Stomach (tissue), 9 donors: Measurements from ENCODE around the gene PEF1. TPM values are rescaled to one million over a fixed set of nuclear protein-coding genes. Genes with fewer than 3 reads are reported as not detected.

Experiments
- DNase-seq, 2 donors: peaks; one replicate each; pipeline versions ENCODE4 v3.0.0 to v3.0.0-alpha.2; 2013 to 2019
- H3K27ac ChIP-seq, 5 donors: fragments of 200-600 bp in 4 of 5; sonication (generic) in 4 of 5; one replicate each; pipeline ENCODE4 v1.5.1; 2013 to 2019; ENCODE audit warnings: mild to moderate bottlenecking in 1 of 5, moderate library complexity in 1 of 5
- H3K27me3 ChIP-seq, 3 donors: fragments of 200-600 bp; sonication (generic); one replicate each; pipeline ENCODE4 v1.5.1; 2017 to 2019; ENCODE audit warnings: mixed run types in 1 of 3
- H3K36me3 ChIP-seq, 4 donors: fragments of 200-600 bp; sonication (generic); 1 replicate in 3 of 4; 2 replicates in 1 of 4; pipeline ENCODE4 v1.5.1; 2016 to 2019
- H3K4me1 ChIP-seq, 4 donors: fragments of 200-600 bp; sonication (generic); one replicate each; pipeline ENCODE4 v1.5.1; 2016 to 2019
- H3K4me3 ChIP-seq, 4 donors: fragments of 200-600 bp; sonication (generic) in 3 of 4; one replicate each; pipeline ENCODE4 v1.5.1; 2016 to 2019; ENCODE audit warnings: mild to moderate bottlenecking in 1 of 4
- H3K9me3 ChIP-seq, 4 donors: fragments of 200-600 bp; sonication (generic); one replicate each; pipeline ENCODE4 v1.5.1; 2016 to 2019
- CTCF ChIP-seq, 7 experiments: fragments of 450-650 bp in 4 of 7; fragments of 200-600 bp in 3 of 7; sonication (generic) in 3 of 7; IDR thresholded peaks; one replicate each; pipeline ENCODE4 v1.5.1; 2016 to 2019; ENCODE audit warnings: antibody characterized with exemption in 7 of 7, control low read depth in 2 of 7, mild to moderate bottlenecking in 1 of 7
- EP300 ChIP-seq: sonication (generic); formaldehyde crosslinking; IDR thresholded peaks from one replicate; pipeline ENCODE4 v1.6.1; 2017; ENCODE audit warnings: antibody characterized with exemption
- POLR2A ChIP-seq, 4 donors: fragments of 450-650 bp; IDR thresholded peaks; one replicate each; pipeline ENCODE4 v1.6.1; 2016; ENCODE audit warnings: antibody characterized with exemption in 4 of 4, control low read depth in 2 of 4, mild to moderate bottlenecking in 1 of 4, moderate library complexity in 1 of 4
- POLR2AphosphoS5 ChIP-seq, 3 donors: sonication (generic); formaldehyde crosslinking; IDR thresholded peaks; one replicate each; pipeline ENCODE4 v1.6.1; 2016; ENCODE audit warnings: antibody characterized with exemption in 3 of 3
- WGBS, 5 donors: extraction: QIAGEN DNeasy Blood & Tissue Kit in 3 of 5; methylation state at CpG; one replicate each; pipeline versions ENCODE4 v1.1.5 to v1.1.7; 2013 to 2018; 5-methylcytosine and 5-hydroxymethylcytosine counted together
- intact Hi-C: fragments of 100-400 bp; cut with DNase I; formaldehyde crosslinking; loops from one replicate; pipeline ENCODE4 v1.15.1; 2023; ENCODE audit warnings: low total_unique reads
- polyA plus RNA-seq, 3 donors: library from polyadenylated mRNA; stranded (reverse); fragments of 200-250 nt; gene quantifications; one replicate each; pipeline ENCODE4 v1.2.3, GENCODE V29; 2013
- total RNA-seq, 5 donors: library from RNA; depleted of rRNA; stranded (reverse); fragments of >200 nt; gene quantifications; one replicate each; pipeline versions ENCODE4 v1.1.0 to v1.2.3, GENCODE V29; 2014 to 2016
- donor health status: healthy with polysubstance abuse.
- donor health status: Bipolar disorder and iron deficiency.
- donor health status: healthy.

Gene PEF1
- total and polyA plus RNA-seq, 8 donors: 19.7 to 91.0 (median 66.1) TPM

- H3K4me3 ChIP-seq: no peak overlapping the region
- no peaks in the 10 kb centered on the region for H3K9me3 ChIP-seq
- no peak for DNase-seq
- no peaks in the 10 kb centered on the region for H3K27me3 ChIP-seq
- WGBS, 5 donors: 83 to 90% (median 86%) methylated on average over 10 to 12 of the region's 12 CpGs
- intact Hi-C loops: loop anchor here (5.0 kb wide), 1 partner anchor 55 kb away; no protein-coding TSS in a partner anchor
- TF ChIP-seq POLR2A (IDR thresholded peaks at IDR 0.05) (no peak), POLR2AphosphoS5 (IDR thresholded peaks at IDR 0.05) (no peak), CTCF (IDR thresholded peaks at IDR 0.05) (no peak), EP300 (no peak)
- no peak overlapping the region for H3K27ac ChIP-seq
- peaks cover 17 to 27% (median 17%) of the 10 kb centered on the region in 4 donors for H3K4me1 ChIP-seq
- H3K36me3 ChIP-seq: peaks cover 0 to 61% (median 46%) of the 10 kb centered on the region in 4 donors
These were observed 17.8 kb upstream of the PEF1 start for GRCh38 chr1:31662463-31662862.

- WGBS, 5 donors: 85 to 92% (median 90%) methylated on average over 6 of the region's 6 CpGs
- no peak for DNase-seq
- Histone ChIP-seq H3K27me3 (no peaks in the 10 kb centered on the region), H3K27ac (no peak overlapping the region), H3K4me3 (no peak overlapping the region), H3K9me3 (no peaks in the 10 kb centered on the region), H3K36me3 (peaks cover 0 to 67% (median 49%) of the 10 kb centered on the region in 4 donors), H3K4me1 (peaks cover 11 to 21% (median 12%) of the 10 kb centered on the region in 4 donors)
- TF ChIP-seq POLR2A (IDR thresholded peaks at IDR 0.05): no peak
- TF ChIP-seq EP300: no peak
- no peak for TF ChIP-seq POLR2AphosphoS5 (IDR thresholded peaks at IDR 0.05)
- TF ChIP-seq CTCF (IDR thresholded peaks at IDR 0.05): no peak
- intact Hi-C loops: loop anchor here (5.0 kb wide), 1 partner anchor 55 kb away; no protein-coding TSS in a partner anchor
These were observed 17.2 kb upstream of the PEF1 start for GRCh38 chr1:31661856-31662255.

GRCh38 chr1:31660871-31661455 lies 16.3 kb upstream of the PEF1 start:
- no peak for DNase-seq
- no peaks in the 10 kb centered on the region for H3K27me3 ChIP-seq
- no peaks in the 10 kb centered on the region for H3K9me3 ChIP-seq
- WGBS, 5 donors: 87 to 93% (median 91%) methylated on average over 4 of the region's 4 CpGs
- TF ChIP-seq POLR2AphosphoS5 (IDR thresholded peaks at IDR 0.05) (no peak), EP300 (no peak), CTCF (IDR thresholded peaks at IDR 0.05) (no peak), POLR2A (IDR thresholded peaks at IDR 0.05) (no peak)
- intact Hi-C loops: loop anchor here (5.0 kb wide), 1 partner anchor 56 kb away; no protein-coding TSS in a partner anchor
- no peak overlapping the region for H3K27ac ChIP-seq
- peaks cover 2 to 12% (median 3%) of the 10 kb centered on the region in 4 donors for H3K4me1 ChIP-seq
- H3K36me3 ChIP-seq: peaks cover 0 to 72% (median 51%) of the 10 kb centered on the region in 4 donors
- H3K4me3 ChIP-seq: no peak overlapping the region

GRCh38 chr1:31659889-31660288 lies 15.2 kb upstream of the PEF1 start:
- H3K36me3 ChIP-seq: peaks cover 0 to 71% (median 52%) of the 10 kb centered on the region in 4 donors
- H3K4me3 ChIP-seq: no peak overlapping the region
- 67 to 95% (median 93%) methylated on average over 3 of the region's 3 CpGs for WGBS, 5 donors
- no peaks in the 10 kb centered on the region for H3K27me3 ChIP-seq
- intact Hi-C loops: loop anchor here (5.0 kb wide), 1 partner anchor 57 kb away; no protein-coding TSS in a partner anchor
- no peak for DNase-seq
- TF ChIP-seq POLR2A (IDR thresholded peaks at IDR 0.05) (no peak), POLR2AphosphoS5 (IDR thresholded peaks at IDR 0.05) (no peak), CTCF (IDR thresholded peaks at IDR 0.05) (no peak), EP300 (no peak)
- H3K9me3 ChIP-seq: no peaks in the 10 kb centered on the region
- peaks cover 0 to 2% (median 0%) of the 10 kb centered on the region in 4 donors for H3K4me1 ChIP-seq
- H3K27ac ChIP-seq: no peak overlapping the region
